Chondrocyte (in vitro differentiated cells): ENCODE data around the gene MLXIP. TPM values are rescaled to one million over a fixed set of nuclear protein-coding genes. Genes with fewer than 3 reads are reported as not detected.

Experiments used
- DNase-seq: peaks from one replicate; pipeline ENCODE4 v3.0.0; 2021; ENCODE audit warnings: mixed read lengths, low spot score
- H3K27ac Mint-ChIP-seq: one replicate; pipeline ENCODE4 v1.8.0; 2021; ENCODE audit warnings: mild to moderate bottlenecking, moderate library complexity, mixed read lengths; ENCODE audit not compliant: unreplicated experiment
- H3K27me3 Mint-ChIP-seq: 2 replicates; pipeline ENCODE4 v1.8.0; 2021; ENCODE audit warnings: low read depth, mixed read lengths
- H3K36me3 Mint-ChIP-seq: 2 replicates; pipeline ENCODE4 v1.8.0; 2021; ENCODE audit warnings: low read depth, mixed read lengths
- H3K4me1 Mint-ChIP-seq: 2 replicates; pipeline ENCODE4 v1.8.0; 2021; ENCODE audit warnings: low read depth, mild to moderate bottlenecking, mixed read lengths
- H3K4me3 Mint-ChIP-seq: one replicate; pipeline ENCODE4 v1.8.0; 2021; ENCODE audit warnings: mild to moderate bottlenecking, moderate library complexity, mixed read lengths; ENCODE audit not compliant: unreplicated experiment
- H3K9me3 Mint-ChIP-seq: 2 replicates; pipeline ENCODE4 v1.8.0; 2021; ENCODE audit warnings: low read depth, mixed read lengths
- CTCF ChIP-seq: fragments of 200-600 bp; sonication (generic); IDR thresholded peaks from 2 replicates; pipeline ENCODE4 v1.5.0; 2021; ENCODE audit warnings: antibody characterized with exemption, mild to moderate bottlenecking, moderate library complexity
- total RNA-seq: library from RNA; stranded (reverse); gene quantifications from 3 replicates; pipeline ENCODE4 v1.2.1, GENCODE V29; 2021

Gene MLXIP
- total RNA-seq, 1 donor from 2014 or later, result 61.7 TPM

GRCh38 chr12:122076743-122077495, 1.6 kb upstream of the MLXIP start:
- Mint-ChIP-seq H3K4me3 (no peak overlapping the region), H3K9me3 (no peaks in the 10 kb centered on the region), H3K4me1 (peaks cover 43% of the 10 kb centered on the region), H3K27ac (no peak overlapping the region), H3K27me3 (no peaks in the 10 kb centered on the region), H3K36me3 (no peaks in the 10 kb centered on the region)
- no peak for TF ChIP-seq CTCF
- peak; percentile 50 for DNase-seq

- peak overlapping the region; percentile 91 for H3K27ac Mint-ChIP-seq
- peaks cover 5% of the 10 kb centered on the region for H3K36me3 Mint-ChIP-seq
- no peak for TF ChIP-seq CTCF
- no peaks in the 10 kb centered on the region for H3K27me3 Mint-ChIP-seq
- peak; percentile 79 for DNase-seq
- H3K4me3 Mint-ChIP-seq, result peak overlapping the region; percentile 79
- peaks cover 47% of the 10 kb centered on the region for H3K4me1 Mint-ChIP-seq
- H3K9me3 Mint-ChIP-seq, result no peaks in the 10 kb centered on the region
These were observed 526 bp downstream of the MLXIP start for GRCh38 chr12:122079033-122079531.

- TF ChIP-seq CTCF, result no peak
- no peaks in the 10 kb centered on the region for H3K27me3 Mint-ChIP-seq
- peak overlapping the region; percentile 91 for H3K27ac Mint-ChIP-seq
- peaks cover 47% of the 10 kb centered on the region for H3K4me1 Mint-ChIP-seq
- peak overlapping the region; percentile 79 for H3K4me3 Mint-ChIP-seq
- peak; percentile 53 for DNase-seq
- no peaks in the 10 kb centered on the region for H3K9me3 Mint-ChIP-seq
- peaks cover 7% of the 10 kb centered on the region for H3K36me3 Mint-ChIP-seq
These were observed 1.1 kb downstream of the MLXIP start for GRCh38 chr12:122079532-122080081.

- Mint-ChIP-seq H3K9me3 (no peaks in the 10 kb centered on the region), H3K4me3 (peak overlapping the region; percentile 79), H3K4me1 (peaks cover 47% of the 10 kb centered on the region), H3K27ac (peak overlapping the region; percentile 91), H3K27me3 (no peaks in the 10 kb centered on the region), H3K36me3 (peaks cover 7% of the 10 kb centered on the region)
- TF ChIP-seq CTCF, result no peak
- peak; percentile 33 for DNase-seq
These were observed 1.9 kb downstream of the MLXIP start for GRCh38 chr12:122080149-122081082.
